HepG2 (cell line): ENCODE data around the gene LENEP.

Experiments used
- CHD4 ChIP-seq: fragments of 200-600 bp; sonication (generic); IDR thresholded peaks from 2 replicates; pipeline ENCODE4 v1.7.0; 2017; ENCODE audit warnings: mild to moderate bottlenecking, low read length, borderline replicate concordance
- ELF3 ChIP-seq: IDR thresholded peaks from 2 replicates; pipeline ENCODE4 v1.6.1; 2016; ENCODE audit warnings: missing genetic modification reagents, missing compliant biosample characterization
- KLF9 ChIP-seq: IDR thresholded peaks from 2 replicates; pipeline ENCODE4 v1.6.1; 2016; ENCODE audit warnings: low read depth
- MXI1 ChIP-seq: IDR thresholded peaks from 3 replicates; pipeline ENCODE4 v1.6.1; 2012; ENCODE audit warnings: low read depth, low read length, inconsistent platforms, borderline replicate concordance
- SNRNP70 ChIP-seq: fragments of 200-400 bp; formaldehyde crosslinking; IDR thresholded peaks from 2 replicates; pipeline ENCODE4 v1.6.1; 2017; ENCODE audit warnings: mild to moderate bottlenecking, low read depth, low read length, moderate library complexity
- TAF15 ChIP-seq: fragments of 200-400 bp; formaldehyde crosslinking; IDR thresholded peaks from one replicate; pipeline ENCODE4 v1.6.1; 2018; ENCODE audit warnings: mild to moderate bottlenecking, low read depth, low read length; ENCODE audit not compliant: poor library complexity, severe bottlenecking
- TF ChIP-seq, protein P1 (sequence below): sonication (generic); formaldehyde crosslinking; IDR thresholded peaks from 2 replicates; pipeline ENCODE4 v1.5.1; 2020; ENCODE audit warnings: mild to moderate bottlenecking, missing genetic modification reagents, moderate library complexity
- TF ChIP-seq, protein P2 (sequence below): sonication (generic); formaldehyde crosslinking; IDR thresholded peaks from 2 replicates; pipeline ENCODE4 v1.4.0; 2020; ENCODE audit warnings: missing genetic modification reagents, borderline replicate concordance
- TF ChIP-seq, protein P3 (sequence below): sonication (generic); formaldehyde crosslinking; IDR thresholded peaks from 2 replicates; pipeline ENCODE4 v1.8.0; 2022; ENCODE audit warnings: mild to moderate bottlenecking, missing genetic modification reagents, moderate library complexity
- TF ChIP-seq, protein P4 (sequence below): sonication (generic); formaldehyde crosslinking; IDR thresholded peaks from 2 replicates; pipeline ENCODE4 v1.5.1; 2020; ENCODE audit warnings: mild to moderate bottlenecking, missing genetic modification reagents
- TF ChIP-seq, protein P5 (sequence below): sonication (generic); formaldehyde crosslinking; IDR thresholded peaks from 2 replicates; pipeline ENCODE4 v1.4.0; 2020; ENCODE audit warnings: missing genetic modification reagents
- TF ChIP-seq, protein P6 (sequence below): sonication (generic); formaldehyde crosslinking; IDR thresholded peaks from 2 replicates; pipeline ENCODE4 v1.4.0; 2020; ENCODE audit warnings: missing genetic modification reagents

DNA sequence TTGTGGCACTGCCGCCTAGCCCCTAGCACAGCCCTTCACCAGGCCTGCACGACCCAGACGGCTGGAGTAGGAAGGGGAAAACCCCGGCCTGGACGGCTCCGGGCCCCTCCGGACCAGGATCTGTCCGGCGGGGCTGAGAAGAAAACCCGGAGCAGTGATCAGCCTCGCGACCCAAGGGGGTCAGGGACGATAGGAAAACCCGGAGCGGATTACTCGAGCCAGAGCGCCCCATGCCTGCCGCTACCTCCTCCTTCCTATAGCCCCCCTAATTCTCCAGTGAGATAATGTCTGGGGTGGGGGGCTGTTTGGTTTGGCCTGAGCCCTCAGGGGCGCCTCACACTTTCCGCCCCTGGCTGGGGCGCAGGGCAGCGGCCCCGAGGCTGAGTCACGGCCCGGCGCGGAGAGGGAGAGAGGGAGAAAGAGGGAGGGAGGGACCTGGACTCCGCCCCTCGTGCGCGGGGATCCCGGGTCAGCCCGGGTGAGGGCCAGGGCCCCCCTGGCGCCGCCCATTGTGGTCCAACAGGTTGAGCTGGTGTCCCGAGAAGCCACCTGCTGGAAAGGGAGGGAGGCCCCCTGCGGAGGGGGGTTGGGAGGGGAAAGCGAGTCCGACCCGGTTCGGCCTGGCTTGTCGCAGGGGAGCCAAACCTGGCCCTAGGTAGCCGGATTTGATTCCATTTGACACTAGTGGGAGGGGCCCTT lies 7.5 kb downstream of the LENEP start:
- TF ChIP-seq, protein P1, sequence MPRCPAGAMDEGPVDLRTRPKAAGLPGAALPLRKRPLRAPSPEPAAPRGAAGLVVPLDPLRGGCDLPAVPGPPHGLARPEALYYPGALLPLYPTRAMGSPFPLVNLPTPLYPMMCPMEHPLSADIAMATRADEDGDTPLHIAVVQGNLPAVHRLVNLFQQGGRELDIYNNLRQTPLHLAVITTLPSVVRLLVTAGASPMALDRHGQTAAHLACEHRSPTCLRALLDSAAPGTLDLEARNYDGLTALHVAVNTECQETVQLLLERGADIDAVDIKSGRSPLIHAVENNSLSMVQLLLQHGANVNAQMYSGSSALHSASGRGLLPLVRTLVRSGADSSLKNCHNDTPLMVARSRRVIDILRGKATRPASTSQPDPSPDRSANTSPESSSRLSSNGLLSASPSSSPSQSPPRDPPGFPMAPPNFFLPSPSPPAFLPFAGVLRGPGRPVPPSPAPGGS (CRISPR knock-in tag): peak; percentile 65; the same call in 1 of the 2 replicates
- TF ChIP-seq, protein P2, sequence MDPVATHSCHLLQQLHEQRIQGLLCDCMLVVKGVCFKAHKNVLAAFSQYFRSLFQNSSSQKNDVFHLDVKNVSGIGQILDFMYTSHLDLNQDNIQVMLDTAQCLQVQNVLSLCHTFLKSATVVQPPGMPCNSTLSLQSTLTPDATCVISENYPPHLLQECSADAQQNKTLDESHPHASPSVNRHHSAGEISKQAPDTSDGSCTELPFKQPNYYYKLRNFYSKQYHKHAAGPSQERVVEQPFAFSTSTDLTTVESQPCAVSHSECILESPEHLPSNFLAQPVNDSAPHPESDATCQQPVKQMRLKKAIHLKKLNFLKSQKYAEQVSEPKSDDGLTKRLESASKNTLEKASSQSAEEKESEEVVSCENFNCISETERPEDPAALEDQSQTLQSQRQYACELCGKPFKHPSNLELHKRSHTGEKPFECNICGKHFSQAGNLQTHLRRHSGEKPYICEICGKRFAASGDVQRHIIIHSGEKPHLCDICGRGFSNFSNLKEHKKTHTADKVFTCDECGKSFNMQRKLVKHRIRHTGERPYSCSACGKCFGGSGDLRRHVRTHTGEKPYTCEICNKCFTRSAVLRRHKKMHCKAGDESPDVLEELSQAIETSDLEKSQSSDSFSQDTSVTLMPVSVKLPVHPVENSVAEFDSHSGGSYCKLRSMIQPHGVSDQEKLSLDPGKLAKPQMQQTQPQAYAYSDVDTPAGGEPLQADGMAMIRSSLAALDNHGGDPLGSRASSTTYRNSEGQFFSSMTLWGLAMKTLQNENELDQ (CRISPR knock-in tag): no peak
- TF ChIP-seq SNRNP70 (no peak), MXI1 (peak; percentile 44; the same call in 1 of the 3 replicates), ELF3 (CRISPR knock-in tag) (peak; percentile 35; the same call in 1 of the 2 replicates), TAF15 (no peak), CHD4 (0 out of 2 replicates have a peak, but pooled peaks have one; percentile 18), KLF9 (CRISPR knock-in tag) (no peak)
- TF ChIP-seq, protein P3, sequence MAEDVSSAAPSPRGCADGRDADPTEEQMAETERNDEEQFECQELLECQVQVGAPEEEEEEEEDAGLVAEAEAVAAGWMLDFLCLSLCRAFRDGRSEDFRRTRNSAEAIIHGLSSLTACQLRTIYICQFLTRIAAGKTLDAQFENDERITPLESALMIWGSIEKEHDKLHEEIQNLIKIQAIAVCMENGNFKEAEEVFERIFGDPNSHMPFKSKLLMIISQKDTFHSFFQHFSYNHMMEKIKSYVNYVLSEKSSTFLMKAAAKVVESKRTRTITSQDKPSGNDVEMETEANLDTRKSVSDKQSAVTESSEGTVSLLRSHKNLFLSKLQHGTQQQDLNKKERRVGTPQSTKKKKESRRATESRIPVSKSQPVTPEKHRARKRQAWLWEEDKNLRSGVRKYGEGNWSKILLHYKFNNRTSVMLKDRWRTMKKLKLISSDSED: no peak
- TF ChIP-seq, protein P4, sequence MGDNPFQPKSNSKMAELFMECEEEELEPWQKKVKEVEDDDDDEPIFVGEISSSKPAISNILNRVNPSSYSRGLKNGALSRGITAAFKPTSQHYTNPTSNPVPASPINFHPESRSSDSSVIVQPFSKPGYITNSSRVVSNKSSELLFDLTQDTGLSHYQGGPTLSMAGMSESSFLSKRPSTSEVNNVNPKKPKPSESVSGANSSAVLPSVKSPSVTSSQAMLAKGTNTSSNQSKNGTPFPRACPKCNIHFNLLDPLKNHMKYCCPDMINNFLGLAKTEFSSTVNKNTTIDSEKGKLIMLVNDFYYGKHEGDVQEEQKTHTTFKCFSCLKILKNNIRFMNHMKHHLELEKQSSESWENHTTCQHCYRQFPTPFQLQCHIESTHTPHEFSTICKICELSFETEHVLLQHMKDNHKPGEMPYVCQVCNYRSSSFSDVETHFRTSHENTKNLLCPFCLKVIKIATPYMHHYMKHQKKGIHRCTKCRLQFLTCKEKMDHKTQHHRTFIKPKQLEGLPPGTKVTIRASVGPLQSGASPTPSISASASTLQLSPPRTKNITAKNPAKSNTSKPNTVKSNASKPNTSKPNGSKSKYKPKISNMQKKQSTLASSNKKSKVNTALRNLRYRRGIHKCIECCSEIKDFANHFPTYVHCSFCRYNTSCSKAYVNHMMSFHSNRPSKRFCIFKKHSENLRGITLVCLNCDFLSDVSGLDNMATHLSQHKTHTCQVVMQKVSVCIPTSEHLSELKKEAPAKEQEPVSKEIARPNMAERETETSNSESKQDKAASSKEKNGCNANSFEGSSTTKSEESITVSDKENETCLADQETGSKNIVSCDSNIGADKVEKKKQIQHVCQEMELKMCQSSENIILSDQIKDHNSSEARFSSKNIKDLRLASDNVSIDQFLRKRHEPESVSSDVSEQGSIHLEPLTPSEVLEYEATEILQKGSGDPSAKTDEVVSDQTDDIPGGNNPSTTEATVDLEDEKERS (CRISPR knock-in tag): no peak
- TF ChIP-seq, protein P5, sequence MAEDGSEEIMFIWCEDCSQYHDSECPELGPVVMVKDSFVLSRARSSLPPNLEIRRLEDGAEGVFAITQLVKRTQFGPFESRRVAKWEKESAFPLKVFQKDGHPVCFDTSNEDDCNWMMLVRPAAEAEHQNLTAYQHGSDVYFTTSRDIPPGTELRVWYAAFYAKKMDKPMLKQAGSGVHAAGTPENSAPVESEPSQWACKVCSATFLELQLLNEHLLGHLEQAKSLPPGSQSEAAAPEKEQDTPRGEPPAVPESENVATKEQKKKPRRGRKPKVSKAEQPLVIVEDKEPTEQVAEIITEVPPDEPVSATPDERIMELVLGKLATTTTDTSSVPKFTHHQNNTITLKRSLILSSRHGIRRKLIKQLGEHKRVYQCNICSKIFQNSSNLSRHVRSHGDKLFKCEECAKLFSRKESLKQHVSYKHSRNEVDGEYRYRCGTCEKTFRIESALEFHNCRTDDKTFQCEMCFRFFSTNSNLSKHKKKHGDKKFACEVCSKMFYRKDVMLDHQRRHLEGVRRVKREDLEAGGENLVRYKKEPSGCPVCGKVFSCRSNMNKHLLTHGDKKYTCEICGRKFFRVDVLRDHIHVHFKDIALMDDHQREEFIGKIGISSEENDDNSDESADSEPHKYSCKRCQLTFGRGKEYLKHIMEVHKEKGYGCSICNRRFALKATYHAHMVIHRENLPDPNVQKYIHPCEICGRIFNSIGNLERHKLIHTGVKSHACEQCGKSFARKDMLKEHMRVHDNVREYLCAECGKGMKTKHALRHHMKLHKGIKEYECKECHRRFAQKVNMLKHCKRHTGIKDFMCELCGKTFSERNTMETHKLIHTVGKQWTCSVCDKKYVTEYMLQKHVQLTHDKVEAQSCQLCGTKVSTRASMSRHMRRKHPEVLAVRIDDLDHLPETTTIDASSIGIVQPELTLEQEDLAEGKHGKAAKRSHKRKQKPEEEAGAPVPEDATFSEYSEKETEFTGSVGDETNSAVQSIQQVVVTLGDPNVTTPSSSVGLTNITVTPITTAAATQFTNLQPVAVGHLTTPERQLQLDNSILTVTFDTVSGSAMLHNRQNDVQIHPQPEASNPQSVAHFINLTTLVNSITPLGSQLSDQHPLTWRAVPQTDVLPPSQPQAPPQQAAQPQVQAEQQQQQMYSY (CRISPR knock-in tag): peak; percentile 99
- TF ChIP-seq, protein P6, sequence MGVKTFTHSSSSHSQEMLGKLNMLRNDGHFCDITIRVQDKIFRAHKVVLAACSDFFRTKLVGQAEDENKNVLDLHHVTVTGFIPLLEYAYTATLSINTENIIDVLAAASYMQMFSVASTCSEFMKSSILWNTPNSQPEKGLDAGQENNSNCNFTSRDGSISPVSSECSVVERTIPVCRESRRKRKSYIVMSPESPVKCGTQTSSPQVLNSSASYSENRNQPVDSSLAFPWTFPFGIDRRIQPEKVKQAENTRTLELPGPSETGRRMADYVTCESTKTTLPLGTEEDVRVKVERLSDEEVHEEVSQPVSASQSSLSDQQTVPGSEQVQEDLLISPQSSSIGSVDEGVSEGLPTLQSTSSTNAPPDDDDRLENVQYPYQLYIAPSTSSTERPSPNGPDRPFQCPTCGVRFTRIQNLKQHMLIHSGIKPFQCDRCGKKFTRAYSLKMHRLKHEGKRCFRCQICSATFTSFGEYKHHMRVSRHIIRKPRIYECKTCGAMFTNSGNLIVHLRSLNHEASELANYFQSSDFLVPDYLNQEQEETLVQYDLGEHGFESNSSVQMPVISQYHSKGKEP (CRISPR knock-in tag): peak; percentile 51; the same call in 1 of the 2 replicates
